Stimulated activated CD8-positive, alpha-beta memory T cell treated with anti-CD3 and anti-CD28 coated beads, Interleukin-4, amount 100 ng/mL, for 4 hours (primary cell): ENCODE data around the gene TECTB.

Source experiments
- DNase-seq, 2 donors: peaks; one replicate each; pipeline ENCODE4 v3.0.0-alpha.2; 2020; ENCODE audit warnings: low read depth in 2 of 2, low spot score in 1 of 2

The TECTB gene

DNA sequence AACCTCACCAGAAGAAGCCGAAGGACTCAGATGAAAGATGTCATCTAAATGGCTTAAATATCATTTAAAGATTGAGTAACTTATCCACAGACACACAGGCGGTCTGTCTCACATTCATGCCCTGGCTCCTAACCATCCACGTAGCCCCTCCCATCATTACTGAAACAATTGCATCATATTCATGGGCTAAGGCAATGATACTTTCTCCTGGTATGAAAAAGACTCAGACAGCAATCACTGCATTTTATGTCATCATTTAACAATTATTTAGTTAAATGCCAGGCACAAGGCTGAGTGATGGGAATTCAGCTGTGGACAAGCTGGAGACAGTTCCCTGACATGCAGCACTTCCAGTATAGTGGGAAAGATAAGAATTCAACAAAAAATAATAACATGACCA, 11.2 kb upstream of the TECTB start:
- DNase-seq = no peak

DNA sequence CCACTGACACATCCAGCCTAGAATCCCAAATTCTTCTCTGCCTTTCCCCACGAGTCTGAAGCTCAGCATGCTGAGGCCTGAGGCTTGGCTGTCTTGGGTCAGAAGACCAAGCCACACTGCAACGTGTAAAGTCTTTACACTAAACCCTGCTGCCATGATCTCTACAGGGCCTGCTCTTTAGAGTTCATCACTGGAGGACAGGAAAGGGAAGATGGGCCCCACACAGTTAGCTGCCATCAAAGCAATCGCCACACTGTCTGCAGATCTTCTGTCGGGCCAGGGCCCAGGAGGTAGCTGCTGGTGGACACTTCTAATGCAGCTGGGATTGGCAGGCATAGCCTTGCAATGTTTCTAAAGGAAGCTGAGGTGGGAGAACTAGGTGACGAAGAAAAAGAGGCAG, 8.4 kb upstream of the TECTB start:
- no peak for DNase-seq

DNA sequence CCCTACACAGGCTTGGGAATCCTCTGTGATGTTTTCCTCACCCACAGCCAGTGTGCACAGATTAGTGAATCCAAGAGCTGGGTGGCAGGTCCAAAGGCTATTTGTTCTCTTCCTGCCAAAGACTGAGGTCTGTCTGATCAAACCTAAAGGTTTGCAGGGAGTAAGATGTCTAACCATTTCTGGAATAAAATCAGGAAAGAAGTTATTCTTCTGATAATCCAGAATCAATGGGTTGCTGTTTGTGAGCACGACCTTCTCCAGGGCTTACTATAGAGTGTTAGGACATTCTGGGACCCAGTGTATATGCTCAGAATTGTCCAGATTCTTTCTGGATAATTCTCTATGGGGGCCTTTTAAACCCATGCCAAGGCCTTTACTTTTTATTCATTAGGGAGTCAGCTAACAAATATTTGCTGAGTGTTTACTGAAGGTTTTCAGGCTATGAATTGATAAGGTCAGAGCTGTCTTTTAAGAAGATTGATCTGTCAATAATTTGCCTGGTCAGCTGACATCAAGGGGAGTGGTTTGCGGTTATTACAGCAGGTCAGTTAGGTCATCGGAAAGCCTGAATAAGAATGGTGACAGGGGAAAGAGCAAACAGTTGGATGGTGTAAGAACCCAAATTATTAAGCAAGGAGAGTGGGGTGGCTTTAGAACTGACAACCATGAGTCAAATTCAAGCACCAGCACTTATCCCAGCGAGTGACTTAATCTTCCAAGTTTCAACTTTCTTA, 7.5 kb upstream of the TECTB start:
- DNase-seq = no peak

DNA sequence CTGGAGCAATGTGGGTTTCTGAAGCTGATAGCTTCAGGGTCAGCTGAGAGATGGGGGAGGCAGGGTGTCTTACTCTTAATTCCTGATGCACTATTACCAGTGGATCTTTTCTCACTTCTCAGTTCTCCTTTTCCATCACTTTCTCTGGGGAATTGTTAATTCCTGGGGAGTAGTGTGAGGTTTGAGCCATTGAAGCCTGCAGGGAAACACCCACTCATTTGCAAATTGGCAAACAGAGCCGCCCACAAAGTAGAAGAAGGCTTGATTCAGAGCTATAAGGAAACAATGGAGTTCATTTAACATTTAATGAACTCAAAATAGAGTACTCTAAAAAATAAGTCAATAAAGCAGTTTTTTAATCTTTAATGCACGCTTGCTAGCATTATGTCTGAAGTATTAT, 4.3 kb upstream of the TECTB start:
- no peak for DNase-seq

DNA sequence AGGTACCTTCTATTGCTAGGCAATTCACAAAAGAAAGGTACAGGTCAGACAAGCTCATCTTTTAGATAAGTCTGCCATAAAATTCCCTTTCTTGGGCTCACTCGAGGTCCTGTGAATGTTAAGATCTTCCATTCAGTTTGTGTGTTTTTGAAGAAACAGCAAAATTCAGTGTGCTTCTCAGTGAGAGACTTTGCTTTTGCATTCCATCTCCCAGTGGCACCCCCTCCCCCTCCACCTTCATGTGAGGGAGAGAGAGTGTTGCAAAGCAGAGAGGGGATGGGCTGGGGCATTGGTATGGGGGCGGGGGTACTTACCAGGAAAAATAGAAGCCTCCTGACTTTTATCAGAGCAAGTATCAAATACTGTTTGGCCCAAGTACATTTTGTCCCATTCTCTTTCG, 3.8 kb upstream of the TECTB start:
- no peak for DNase-seq

DNA sequence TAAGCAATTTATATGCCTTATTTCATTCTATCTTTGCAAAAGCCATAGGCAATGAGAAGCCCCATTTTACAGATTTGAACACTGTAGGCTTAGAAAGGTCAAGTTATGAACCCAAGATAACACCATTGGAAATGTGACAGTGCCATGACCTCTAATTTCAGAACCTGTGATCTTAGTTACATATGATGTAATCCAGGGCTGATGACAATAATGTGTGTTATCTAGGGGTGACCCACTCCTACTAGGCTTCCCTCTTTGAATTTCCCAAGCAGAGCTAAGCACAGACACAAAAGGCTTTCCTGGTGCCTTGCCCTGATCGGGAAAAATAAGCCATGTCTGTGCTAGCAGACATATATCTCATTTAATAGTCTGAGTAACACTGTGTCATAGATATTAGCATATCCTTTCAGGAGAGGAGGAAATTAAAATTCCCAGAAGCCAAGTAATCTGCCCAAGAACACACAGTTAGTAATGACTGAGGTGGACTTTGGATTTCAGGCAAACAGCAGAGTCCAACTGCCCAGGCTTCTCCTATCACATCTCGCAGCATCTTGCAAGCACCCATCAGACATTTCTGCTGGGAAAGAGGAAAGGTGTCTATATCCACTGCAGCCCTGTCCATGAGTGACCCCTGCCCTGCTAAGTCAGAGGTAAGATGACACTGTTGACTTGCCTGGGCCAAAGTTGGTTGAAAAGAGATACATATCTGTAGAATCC, 2.8 kb upstream of the TECTB start:
- DNase-seq = no peak

DNA sequence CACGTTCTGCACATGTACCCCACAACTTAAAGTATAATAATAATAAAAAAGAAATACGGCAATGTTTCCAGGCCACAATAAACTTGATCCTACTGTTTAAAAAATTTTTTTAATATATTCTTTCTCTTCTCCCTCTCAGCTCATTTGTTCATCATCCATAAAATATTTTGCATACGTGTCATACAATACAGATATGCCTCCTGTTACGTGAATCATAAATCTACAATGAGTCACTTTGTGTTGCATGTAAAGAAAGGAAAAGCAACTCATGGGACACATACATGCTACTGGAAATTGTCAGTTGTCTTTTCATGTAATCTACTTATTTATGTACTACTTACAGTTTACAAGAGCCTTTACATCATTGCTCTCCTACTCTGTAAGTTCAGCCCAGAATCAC, 1.1 kb upstream of the TECTB start:
- no peak for DNase-seq

DNA sequence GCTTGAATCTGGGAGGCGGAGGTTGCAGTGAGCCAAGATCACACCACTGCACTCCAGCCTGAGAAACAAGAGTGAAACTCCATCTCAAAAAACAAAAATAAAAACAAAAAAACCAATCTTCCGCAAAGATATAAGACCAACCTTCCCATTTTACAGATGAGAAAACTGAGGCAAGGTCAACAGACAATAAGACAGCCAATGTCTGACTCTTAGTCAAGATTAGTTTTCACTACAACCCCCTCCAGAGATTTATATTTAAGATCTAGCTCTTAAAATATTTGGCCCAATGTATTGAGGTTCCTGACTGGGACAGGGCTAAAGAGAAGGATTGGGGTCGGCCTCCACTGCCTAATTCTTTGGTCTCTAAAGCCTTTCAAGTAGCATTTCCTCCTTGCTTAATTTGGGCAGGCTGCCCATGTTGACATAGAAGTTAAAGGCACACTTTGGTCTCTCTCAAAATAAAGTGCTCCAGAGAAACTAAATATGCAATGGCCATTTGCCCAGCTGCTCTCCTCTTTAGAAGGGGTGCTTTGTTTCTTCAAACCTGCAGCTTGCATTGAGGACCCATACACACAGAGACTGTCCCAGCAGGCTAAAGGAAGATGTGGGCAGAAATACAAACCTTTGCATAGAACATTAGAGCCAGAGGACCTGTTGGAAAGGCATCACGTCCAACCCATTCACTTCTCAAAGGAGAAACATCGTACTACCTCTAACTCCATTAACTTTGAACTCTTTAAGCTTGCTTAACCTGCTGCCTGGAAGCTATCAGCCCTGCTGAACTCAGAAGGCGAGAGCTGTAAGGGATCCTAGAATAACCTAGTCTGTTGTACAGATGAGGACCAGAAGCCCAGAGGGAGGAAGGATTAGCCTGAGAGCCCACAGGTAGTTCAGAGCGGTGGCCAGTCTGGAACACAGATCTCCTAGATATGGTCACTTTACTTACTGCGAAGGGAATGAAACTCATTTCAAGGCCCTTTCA, 3.9 kb downstream of the TECTB start:
- no peak for DNase-seq

DNA sequence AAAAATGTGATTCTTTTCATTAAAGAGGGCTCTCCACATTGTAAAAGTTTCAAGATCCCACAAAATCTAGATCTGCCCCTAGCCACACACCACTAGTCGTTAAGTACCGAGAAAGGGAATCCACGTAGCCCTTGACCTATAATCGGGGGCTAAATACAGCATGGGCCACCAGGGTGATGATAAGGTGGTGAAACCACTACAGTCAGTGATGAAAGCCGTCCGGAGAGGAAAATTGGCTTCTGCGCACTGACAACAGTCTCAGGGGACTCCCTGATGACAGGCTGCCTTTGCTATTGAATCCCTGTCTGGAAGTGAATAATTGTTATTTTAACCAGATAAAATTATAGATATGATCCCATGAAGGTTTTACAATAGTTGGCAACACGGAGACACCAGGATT, 4.6 kb downstream of the TECTB start:
- no peak for DNase-seq

DNA sequence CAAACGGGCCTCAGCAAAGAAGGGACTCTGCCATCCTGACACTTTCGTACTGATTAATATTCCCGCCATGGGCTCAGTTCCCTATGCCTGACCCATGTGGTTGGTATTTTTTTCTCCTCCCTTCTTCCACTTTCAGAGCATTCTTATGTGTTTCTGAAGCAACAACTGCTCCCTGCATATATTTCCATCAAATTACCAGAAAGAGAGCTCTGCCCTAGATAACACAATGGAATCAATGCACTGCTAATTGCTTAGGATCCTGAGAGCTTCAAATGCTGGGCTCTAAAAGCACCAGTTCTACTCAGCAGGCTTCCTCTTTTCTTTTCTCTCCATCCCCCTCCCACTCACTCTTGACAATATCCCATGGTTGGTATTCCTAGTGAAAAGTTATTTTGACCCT, 5.3 kb downstream of the TECTB start:
- no peak for DNase-seq

DNA sequence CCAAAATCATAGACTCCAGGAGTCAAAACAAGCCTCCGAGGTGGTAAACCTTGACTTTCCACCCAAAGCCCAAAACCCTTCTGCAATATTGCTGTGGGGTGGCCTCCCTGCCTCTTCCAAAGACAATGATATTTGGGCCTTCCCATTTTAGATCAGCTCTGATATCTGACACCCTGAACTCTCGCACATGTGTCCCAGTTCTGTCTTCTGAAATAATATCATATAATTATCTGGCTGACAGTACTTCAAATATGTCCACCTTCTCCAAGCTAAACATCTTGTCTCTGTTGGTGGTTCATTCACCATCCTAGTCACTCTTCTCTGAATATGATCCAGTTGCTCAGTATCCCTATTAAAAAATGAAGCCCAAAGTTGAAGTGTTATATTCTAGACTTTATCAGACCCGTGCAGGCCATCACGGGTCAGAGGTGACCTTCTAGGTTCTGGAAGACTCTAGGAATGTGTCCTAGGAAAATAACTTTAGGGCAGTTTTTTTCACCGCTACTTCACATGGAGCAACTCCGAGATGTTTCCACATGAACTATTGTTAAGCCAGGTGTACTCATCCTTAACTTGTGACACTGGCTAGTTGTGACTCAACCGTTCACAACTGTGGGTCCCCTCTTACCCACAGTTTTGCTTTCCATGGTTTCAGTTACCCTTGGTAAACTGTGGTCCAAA, 6.3 kb downstream of the TECTB start:
- DNase-seq = no peak

DNA sequence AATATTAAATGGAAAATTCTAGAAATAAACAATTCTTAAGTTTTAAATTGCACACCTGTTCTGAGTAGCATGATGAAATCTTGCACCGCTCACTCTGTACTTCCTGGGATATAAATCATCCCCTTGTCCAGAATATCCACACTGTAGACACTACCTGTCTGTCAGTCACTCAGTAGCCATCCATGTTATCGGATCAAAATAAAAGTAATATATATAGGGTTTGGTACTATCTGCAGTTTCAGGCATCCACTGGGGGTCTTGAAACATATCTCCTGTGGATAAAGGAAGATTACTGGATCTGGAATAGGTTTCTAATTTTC, 6.8 kb downstream of the TECTB start:
- no peak for DNase-seq

DNA sequence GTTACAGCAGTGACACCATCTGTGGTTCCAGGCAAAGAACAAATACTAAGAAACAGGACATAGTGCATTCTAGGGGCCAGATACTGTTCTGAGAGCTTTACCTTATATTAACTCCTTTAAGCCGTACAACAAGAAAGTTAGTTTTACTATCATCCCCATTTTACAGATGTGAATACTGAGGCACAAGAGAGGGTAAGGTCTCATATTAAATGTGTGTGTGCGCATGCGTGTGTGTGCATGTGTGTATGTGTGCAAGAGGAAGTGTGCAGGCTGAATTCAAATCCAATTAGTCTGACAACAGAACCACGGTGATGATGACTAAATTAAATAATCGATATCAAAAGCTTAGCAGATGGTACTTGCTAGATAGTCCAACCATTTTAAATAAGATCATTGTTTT, 11.0 kb downstream of the TECTB start:
- no peak for DNase-seq

DNA sequence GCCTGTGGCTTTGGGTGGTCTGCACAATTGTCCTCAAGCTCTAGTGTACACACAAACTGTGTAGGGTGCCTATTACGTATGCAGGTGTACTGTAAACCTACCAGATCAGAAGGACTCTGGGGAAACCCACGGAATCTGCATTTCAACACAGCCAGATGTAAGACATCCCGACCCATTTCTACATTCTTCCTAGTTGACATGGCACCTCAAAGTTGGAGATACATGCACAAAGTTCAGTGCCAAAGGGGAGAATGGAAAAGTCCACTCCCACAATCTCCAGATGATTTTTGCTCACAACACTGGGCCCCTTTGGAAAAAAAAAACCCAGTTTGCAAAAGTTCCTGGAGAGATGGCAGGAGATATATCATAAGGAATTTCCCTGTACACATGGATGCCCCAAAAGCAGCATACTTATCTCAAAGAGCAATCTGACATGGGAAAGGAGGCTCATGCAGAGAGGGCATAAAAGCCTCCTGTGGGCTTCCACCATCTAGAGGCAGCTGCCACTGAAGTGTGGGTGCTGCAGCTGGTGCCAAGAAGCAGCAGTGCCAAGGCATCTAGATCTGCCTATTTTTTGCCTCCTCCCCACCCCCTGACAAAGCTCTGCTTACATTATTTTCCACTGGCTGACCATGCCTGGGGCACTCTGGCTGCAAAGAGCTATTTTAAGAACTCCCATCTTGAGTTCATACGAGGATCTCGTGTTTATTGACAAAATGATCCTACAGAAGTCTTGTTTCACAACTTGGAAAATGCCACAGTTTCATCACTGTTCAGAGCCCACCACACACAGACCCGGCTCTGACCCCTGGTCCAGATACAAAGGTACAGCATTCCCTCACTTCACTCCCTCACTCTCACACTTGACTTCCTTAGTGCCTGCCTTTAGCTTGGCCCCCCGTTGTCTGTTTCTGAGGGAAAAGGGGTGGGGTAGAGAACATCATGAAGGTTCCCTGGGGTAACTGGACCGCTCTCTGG, 12.9 kb downstream of the TECTB start:
- no peak for DNase-seq

DNA sequence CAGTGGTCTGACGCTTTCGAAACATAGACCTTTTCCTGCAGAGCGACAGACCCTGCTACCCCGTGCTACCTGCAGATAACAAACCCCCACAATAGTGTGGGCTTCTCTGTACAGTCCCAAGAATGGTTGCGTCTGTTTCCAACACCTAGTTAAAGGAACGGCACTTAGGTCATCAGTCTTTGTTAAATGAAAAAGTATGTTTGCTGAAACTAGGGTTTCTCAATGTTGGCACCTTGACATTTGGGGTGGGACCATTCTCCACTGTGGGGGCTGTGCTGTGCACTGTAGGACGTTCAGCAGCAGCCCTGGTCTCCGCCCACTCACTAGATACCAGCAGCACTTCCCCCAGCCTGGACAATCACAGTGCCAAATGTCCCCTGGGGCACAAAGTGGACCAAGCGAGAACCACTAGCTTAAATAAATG, 13.7 kb downstream of the TECTB start:
- no peak for DNase-seq

DNA sequence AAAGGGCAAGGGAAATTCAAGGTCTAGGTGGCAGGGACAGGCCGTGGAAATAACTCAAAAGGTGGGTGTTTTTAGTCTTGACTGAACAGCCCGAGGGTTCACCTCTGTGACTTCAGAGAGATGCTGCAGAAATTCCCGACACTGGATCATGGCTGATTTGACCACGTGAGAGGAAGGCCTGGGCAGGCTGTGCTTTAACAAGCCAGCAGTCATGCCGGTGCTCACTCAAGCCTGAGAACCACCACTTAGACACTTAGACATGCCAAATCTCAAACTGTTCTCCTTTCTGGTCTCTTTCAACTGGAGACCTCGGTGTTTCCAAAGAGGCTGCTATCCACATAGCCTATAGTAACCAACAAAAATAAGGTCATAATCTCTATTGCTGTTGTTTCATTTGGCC, 15.4 kb downstream of the TECTB start:
- DNase-seq = no peak

DNA sequence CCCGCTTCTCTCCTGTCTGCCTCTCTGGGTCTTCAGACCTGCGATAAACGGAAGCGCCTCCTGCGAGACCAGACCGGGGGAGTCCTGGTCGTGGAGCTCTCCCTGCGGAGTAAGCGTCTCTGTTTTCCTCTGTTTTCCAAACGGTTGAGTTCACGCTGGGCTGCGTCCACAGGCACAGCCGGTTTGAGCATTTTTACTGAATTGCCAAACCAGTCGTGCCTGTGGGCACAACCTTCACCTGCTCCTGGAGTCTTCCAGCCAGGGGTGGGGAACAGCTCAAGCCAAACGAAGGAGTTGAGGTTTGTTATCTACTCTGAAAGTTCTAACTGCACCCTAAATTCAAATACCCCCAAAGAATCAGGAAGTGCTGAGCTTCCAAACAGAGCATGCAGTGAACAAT, 16.3 kb downstream of the TECTB start:
- DNase-seq = no peak

DNA sequence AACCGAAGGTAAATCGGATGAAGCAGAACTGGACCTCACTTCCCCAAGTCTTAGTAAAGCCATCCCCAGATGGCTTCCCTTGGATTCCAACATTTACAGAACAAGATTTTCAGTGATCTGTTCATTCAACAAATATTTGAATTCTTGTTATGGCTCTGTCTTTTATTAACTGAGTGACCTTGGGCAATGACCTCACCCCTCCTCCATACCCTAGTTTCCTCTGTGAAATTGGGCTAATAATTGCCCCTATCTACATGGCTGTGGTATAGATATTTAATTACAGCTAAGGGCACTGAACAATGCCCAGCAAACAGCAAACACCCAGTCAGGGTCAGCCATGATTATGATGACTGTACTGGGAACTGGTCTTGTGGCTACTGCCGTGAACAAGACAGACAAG, 19.1 kb downstream of the TECTB start:
- DNase-seq = no peak

DNA sequence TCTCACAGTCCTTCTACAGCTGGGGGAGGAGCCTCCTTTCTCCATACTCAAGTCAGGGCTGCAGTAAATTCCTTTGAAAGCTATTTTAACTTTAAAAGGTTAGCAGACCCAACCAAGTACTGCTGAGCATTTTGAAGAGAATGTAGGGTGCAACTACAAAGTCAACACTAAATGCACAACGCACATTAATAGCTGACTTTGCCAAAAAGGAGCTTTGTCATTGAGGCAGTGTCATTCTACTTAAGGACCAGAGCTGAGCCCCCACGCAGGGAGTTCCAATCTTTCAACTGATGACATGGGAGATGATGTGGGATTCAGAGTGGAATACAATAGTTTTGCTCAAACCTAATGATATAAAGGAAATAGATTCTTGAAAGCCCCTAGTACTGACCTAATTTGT, 20.3 kb downstream of the TECTB start:
- no peak for DNase-seq

DNA sequence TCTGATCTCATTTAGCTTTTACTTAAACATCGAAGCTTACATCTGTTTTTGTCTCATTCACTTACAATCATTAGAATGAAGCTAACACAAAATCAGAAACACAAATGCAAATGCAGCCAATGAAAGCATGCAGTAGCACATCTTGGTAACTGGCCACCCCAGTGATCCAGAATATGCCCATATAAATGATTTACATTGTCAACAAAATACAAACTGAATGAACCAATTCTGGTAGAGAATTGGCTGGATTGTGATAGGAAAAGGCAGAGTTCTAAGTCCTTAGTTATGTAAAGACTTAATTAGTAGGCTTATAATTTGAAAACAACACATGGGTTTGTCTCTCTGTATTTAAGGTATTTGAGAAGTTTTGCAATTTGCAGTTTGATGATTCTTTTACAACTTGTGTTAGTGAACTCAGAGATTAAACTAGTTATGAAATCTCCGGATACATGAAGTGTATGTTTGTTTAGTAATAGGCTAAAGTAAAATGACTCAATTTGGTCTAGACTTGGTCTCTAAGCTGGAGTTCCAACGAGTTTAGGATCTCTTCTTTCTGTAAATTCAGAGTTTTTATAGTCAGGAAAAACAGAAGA, 21.2 kb downstream of the TECTB start:
- DNase-seq = no peak
